Cardiac fibroblast (primary cell): ENCODE results near the gene WDR20.
A peak's percentile ranks its signal among the peaks of the same experiment; 100 is the strongest.

Experiments used
- DNase-seq, 2 donors: peaks; one replicate each; pipeline versions ENCODE4 v3.0.0 to v3.0.0-alpha.2; 2010; ENCODE audit warnings: low read depth in 2 of 2
- H3K4me3 ChIP-seq, 2 donors: replicated peaks in 1 of 2; 1 replicate in 1 of 2; 2 replicates in 1 of 2; pipeline ENCODE4 v1.5.1; 2011; ENCODE audit warnings: low read depth in 2 of 2, low read length in 2 of 2, mild to moderate bottlenecking in 2 of 2, moderate library complexity in 1 of 2
- CTCF ChIP-seq: IDR thresholded peaks from one replicate; pipeline ENCODE4 v1.5.1; 2011; ENCODE audit warnings: low read depth, mild to moderate bottlenecking, low read length, inconsistent platforms

The WDR20 gene

GRCh38 chr14:102217399-102217798 is 77.7 kb downstream of the WDR20 start:
- no peak overlapping the region for H3K4me3 ChIP-seq
- no peak for TF ChIP-seq CTCF
- no peak for DNase-seq

GRCh38 chr14:102217987-102218421 is 78.3 kb downstream of the WDR20 start:
- DNase-seq, result no peak
- TF ChIP-seq CTCF, result no peak
- H3K4me3 ChIP-seq, result no peak overlapping the region

GRCh38 chr14:102218688-102219087 is 79.0 kb downstream of the WDR20 start:
- DNase-seq, result no peak
- H3K4me3 ChIP-seq, result no peak overlapping the region
- no peak for TF ChIP-seq CTCF

GRCh38 chr14:102219316-102219715 is 79.6 kb downstream of the WDR20 start:
- no peak for TF ChIP-seq CTCF
- no peak for DNase-seq
- no peak overlapping the region for H3K4me3 ChIP-seq

- no peak for DNase-seq
- H3K4me3 ChIP-seq, result no peak overlapping the region
- TF ChIP-seq CTCF, result no peak
Measured at GRCh38 chr14:102220031-102220430, 80.3 kb downstream of the WDR20 start.

DNA sequence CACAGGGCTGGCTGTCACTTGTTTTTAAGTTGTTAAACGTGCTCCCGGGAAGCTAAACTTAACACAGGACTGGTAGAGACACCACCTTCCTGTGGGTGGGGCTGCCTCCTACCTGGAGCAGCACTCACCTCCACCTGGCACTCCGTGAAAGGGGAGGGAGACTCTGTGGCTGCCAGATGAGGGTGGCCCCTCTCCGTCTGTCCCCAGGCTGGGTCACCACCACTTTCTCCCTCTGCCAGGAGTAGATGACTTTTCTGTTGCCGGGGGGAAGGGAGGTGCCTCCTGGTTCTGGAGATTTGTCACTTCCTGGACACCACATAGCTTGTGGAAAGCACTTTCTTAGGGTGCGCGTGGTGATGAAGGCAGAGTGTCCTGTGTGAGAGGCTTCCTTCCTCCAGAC is 81.3 kb downstream of the WDR20 start:
- no peak for TF ChIP-seq CTCF

GRCh38 chr14:102222009-102222575 is 82.4 kb downstream of the WDR20 start:
- TF ChIP-seq CTCF, result no peak
- H3K4me3 ChIP-seq, result no peak overlapping the region
- no peak for DNase-seq

More for the DNA sequence above, 81.3 kb downstream of the WDR20 start:
- peak in 1 of 2 donors; percentile 64 for DNase-seq
- no peak overlapping the region for H3K4me3 ChIP-seq
